ENCODE data around the gene COL15A1. TPM values are rescaled to one million over a fixed set of nuclear protein-coding genes. Genes with fewer than 3 reads are reported as not detected.

The COL15A1 gene
- total and polyA plus RNA-seq, 2 of the 8 experiments (the other 6 are each of a cell fraction or from before 2014, with no cell fraction given): 0.12 to 0.15 TPM

GRCh38 chr9:99040911-99041582, 97.3 kb downstream of the COL15A1 start (continued):
- no peak for TF ChIP-seq MAX (IDR thresholded peaks at IDR 0.05)
- TF ChIP-seq CREB1 (IDR thresholded peaks at IDR 0.05): no peak
- TF ChIP-seq CHD7 (IDR thresholded peaks at IDR 0.05; ENCODE audit: insufficient replicate concordance, low read length): no peak
- no peak for TF ChIP-seq CHD1 (IDR thresholded peaks at IDR 0.05; ENCODE audit: low read depth, low read length)
- TF ChIP-seq SUZ12 (IDR thresholded peaks at IDR 0.05; ENCODE audit: low read length): no peak
- no peak for TF ChIP-seq KDM5A (IDR thresholded peaks at IDR 0.05; ENCODE audit: low read length)

Data from H1 (cell line).